SH-SY5Y (cell line): ENCODE measurements around the gene ZNF831.

Experiments
- GATA2 ChIP-seq: IDR thresholded peaks from 2 replicates; pipeline ENCODE4 v1.6.1; 2011; ENCODE audit warnings: mild to moderate bottlenecking, low read depth, low read length
- GATA3 ChIP-seq: IDR thresholded peaks from 2 replicates; pipeline ENCODE4 v1.6.1; 2011; ENCODE audit warnings: low read depth, mild to moderate bottlenecking, low read length, moderate library complexity

ZNF831 gene

DNA sequence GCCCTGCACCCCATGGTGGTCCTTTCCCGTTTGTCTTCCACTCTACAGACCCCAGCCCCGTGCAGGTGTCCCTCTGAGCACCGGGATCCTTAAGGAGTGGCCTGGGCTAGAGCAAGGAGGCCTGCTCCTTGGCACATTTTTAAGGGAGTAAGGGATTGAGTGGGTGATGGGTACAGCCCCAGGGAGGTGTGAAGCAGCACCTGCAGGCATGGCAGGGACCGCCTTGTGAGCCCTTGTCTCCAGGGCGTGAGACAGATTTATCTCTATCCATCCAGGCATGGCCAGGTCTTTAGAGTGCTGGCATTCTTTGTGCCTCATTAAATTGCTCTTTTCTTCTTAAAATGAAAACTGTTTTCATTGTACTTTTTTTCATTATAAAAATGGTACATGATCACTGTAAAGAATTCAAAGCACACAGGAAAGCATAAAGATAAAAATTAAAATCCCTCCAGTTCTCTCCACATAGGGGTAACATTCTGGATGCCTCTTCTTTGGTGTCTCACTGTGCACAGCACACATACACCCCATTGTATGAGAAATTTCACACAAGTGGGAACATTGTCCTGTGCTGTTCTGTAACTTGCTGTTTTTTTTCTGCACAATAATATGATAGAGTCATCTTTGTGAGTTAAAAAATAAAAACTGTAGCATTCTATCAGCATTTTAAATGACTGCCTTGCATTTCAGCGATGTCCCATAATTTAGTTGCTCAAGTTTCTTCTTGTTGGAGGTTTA lies 31.9 kb upstream of the ZNF831 start:
- no peak for TF ChIP-seq GATA2
- TF ChIP-seq GATA3, result no peak

DNA sequence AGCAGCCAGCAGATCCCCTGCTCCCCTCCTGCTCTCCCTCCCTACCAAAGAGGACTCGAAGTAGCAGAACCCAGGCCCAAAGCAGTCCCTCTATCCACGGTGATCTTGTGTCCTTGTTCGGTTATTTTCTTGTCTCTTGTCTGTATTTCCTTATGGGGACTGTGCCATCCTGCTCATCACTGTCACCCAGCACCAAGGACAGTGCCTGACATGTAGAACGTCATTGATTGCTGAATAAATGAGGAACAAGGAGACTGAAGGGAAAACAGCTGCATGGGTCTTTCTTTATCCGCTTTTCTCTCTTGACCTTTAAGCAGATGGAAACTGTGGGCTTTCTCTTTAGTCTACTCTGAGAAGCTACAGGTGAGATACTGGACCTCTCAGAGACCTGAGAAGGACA lies 29.4 kb upstream of the ZNF831 start:
- TF ChIP-seq GATA2 (no peak), GATA3 (no peak)

DNA sequence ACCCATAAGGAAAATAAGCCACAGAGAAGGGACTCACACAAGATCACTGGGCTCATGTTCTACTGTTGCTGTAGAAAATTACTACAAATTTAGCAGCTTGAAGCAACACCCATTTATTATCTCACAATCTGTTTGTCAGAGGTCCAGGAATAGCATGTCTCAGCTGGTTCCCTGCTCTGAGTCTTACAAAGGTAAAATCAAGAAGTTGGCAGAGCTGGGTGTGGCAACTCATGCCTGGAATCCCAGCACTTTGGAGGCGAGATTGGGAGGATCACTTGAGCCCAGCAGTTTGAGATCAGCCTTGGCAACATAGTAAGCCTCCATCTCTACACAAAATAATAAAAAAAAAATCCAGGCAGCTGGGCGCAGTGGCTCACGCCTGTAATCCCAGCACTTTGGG lies 28.5 kb upstream of the ZNF831 start:
- TF ChIP-seq GATA2 (no peak), GATA3 (no peak)

DNA sequence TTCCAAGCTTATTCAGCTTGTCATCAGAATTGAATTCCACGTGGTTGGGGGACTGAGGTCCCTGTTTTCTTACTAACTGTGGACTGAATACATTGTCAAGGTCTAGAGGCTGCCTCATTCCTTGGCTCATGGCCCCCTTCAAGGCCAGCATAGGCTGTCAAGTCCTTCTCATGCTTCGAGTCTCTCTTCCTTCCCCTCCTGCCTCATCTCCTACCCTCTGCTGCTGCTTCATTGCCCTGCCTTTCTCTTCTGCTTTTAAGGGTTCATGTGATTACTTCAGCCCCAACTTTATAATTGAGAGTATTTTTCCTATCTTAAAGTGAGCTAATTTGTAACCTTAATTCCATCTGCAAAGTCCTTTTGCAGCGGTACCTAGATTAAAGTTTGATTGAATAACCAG lies 27.6 kb upstream of the ZNF831 start:
- TF ChIP-seq GATA2 (no peak), GATA3 (no peak)

DNA sequence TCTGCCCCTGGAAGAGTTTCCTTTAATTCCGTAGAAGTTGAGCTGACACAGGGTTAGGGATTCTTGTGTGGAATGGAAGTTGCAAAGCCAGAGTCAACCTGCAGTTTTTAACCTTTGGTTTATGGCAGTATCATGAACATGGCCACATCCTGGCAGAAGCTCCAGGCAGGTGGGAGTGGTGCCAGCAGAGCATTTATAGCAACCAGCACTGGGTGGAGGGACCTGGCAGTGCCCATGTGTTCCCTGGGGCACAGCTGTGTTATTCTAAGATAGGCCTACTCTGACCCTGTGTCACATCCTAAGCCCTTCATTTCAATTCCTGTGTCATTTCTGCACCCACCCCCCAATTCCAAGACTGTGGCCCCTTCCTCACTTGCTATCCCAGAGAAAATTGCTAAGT lies 26.1 kb upstream of the ZNF831 start:
- TF ChIP-seq GATA2 (no peak), GATA3 (no peak)

DNA sequence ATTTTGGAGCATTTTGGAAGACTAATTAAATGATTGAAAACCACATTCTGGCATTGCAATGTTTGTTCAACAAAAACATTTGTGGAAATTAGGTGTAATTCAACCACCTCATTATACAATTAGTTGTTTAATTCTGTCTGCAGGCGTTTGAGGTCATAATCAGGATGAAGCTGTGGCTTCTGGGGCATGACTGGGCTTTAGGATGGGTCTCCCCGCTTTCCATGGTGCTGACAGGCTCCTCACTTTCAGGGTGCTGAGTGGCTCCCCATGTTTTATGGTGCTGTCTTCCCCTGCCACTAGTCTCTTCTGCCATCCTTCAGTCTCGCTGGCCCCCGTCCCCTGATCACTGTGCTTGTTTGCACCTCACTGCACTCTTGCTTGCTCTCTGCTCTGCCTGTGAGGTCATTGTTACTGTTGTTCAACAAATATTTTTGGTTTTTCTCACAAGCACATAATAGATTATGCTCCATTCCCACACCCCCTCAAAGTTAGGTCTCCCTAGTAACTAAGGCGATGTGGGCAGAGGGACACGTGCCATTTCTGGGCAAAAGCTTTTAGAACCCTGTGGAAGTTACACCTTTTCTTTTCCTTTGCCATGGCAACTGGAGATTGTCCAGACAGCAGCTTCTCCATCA lies 25.4 kb upstream of the ZNF831 start:
- TF ChIP-seq GATA2, result no peak
- no peak for TF ChIP-seq GATA3

DNA sequence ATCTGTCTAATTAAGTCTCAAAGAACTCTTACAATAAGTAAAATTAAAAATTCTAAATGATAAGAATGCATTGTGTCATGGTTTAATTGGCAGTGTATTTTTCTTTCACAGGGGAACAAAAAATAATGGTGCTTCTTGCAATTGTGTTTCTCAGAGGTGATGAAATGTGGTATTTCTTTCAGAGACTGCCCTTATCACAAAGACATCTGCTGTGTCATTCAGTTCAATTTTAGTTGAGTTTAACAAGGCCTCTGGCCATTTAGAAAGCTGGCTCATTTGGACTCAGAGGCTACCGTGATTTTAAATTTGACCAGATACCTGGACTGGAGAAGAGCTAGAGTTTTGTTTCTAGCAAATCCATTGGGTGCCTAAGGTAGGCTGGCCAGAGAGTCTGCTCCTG lies 23.6 kb upstream of the ZNF831 start:
- peak; percentile 54; the same call in 1 of the 2 replicates for TF ChIP-seq GATA3
- 0 out of 2 replicates have a peak, but pooled peaks have one; percentile 10 for TF ChIP-seq GATA2

DNA sequence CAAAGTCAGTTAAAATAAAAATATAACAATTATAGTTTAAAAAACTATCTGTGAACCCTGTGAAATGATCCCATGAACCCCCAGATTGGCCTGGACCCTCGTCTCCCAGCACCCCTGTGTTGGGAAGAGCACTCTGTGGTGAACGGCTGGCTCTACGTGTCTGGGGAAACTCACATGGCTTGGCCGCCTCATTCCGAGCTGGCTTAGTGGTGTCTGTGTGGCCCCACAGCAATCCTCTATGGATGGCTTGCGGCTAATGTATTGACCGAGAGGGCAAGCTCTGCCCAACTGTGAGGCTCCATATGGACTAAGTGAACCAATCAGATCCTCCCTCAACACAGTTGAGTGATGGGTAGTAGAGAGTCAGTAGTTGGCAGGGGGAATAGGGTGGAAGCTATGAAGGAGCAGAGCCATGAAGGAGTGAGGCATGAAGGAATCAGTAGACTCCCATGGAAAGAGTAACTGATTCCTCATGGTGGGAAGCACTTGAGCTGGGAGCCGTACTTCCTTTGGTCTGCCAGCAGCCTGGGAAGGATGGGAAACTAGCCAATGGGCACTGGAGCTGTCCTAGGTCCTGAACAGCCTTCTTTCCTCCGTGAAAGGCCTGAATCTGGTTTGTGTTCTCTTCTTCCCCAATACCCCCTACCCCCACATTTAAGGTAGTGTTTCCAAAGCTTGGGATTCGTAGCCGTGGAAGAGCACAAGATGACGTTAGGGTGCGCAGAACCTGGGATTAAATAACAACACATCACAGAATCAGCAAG lies 21.6 kb upstream of the ZNF831 start:
- no peak for TF ChIP-seq GATA3
- no peak for TF ChIP-seq GATA2

DNA sequence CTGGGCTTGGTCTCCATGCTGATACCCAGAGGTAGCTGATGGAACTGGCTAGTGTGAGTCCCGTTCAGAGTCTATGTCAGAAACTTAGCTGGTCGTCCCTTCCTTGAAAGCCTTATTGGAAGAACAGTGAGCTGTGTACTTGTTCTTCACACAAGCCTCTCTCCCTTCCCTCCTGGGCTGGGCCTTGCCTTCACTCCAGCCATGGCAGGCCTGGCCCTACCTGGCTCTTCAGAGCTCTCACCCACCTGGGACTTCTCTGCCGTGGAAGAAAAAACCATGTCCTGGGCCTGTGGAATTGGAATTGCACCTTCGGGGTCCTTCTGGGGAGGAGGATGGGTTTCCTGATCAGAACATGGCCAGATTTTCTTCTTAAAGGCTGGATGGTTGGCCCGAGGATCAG lies 20.3 kb upstream of the ZNF831 start:
- TF ChIP-seq GATA3, result no peak
- no peak for TF ChIP-seq GATA2

DNA sequence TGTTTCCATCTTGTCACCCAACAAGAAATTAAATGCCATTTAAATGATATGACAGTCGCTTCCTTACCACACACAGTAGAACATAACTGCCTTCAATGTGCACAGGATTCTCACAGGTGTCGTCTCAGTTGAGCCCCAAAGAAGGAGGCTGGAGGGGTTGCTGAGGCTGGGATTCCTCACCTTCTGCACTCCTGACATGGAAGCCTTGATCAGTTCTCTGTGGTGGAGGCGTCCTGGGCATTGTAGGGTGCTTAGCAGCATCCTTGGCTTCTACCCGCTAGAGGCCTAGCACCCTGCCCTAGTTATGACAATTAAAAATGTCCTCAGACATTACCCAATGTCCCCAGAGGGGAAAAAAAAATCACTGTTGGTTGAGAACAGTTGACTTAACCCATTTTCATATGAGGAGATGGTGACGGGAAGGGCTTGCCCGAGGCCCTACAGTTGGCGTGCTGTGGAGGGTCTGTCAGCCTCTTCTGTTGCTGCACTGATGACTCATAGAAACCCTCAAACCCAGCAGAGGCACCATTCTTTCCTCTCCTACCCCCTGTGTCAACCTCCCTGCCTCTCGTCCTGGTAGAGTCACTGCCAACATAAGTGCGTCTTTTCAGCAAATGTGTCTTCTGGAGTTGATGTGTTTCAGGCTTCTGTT lies 19.3 kb upstream of the ZNF831 start:
- TF ChIP-seq GATA3 (no peak), GATA2 (no peak)

DNA sequence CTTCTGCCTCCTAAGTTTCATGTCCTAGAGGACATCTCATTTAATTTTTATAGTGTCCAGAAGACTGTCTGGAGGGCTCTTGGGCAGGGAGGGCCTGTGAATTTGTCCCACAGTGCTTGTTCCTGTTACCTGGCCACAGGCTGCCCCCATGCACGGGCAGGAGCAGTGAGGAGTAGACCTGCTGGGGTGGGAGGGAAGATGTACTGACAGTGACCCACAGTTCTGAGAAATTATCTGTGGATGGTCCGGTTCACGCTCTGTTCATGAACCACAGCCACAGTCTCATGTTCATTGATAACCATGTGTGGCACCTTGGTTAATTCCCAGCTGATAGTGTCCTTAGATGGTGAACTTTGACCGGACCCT lies 18.8 kb upstream of the ZNF831 start:
- TF ChIP-seq GATA2, result no peak
- no peak for TF ChIP-seq GATA3

DNA sequence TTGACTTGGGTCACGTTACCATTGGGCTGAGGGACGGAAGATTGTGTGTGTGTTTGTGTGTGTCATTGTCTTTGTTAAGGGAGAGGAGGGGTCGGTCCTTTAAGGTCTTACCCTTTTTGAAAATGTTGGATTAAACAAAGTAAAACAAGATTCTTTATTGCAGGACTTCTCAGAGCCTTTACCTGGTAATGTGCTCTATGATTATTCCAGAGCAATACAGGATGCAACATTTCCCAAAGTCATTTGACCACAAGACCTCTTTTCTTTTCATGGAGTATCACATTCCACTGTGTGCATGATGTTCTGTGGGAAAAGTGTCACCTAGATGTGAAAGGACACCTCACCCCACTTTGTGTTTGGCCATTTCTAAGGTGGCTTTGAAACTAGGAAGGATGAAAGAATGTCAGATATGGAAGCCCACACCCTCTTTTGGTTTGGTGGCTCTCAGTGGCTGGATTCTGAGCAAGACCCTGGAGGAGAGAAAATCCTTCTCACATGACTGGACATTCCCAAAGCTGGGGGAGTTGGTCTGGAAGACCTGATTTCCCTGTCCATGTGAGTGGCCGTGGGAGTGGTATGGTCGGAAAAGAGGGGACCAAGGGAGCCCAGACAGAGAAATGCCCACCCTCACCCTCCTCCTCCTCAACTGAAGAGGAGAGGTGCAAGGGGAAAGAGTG lies 18.2 kb upstream of the ZNF831 start:
- TF ChIP-seq GATA3, result no peak
- no peak for TF ChIP-seq GATA2

DNA sequence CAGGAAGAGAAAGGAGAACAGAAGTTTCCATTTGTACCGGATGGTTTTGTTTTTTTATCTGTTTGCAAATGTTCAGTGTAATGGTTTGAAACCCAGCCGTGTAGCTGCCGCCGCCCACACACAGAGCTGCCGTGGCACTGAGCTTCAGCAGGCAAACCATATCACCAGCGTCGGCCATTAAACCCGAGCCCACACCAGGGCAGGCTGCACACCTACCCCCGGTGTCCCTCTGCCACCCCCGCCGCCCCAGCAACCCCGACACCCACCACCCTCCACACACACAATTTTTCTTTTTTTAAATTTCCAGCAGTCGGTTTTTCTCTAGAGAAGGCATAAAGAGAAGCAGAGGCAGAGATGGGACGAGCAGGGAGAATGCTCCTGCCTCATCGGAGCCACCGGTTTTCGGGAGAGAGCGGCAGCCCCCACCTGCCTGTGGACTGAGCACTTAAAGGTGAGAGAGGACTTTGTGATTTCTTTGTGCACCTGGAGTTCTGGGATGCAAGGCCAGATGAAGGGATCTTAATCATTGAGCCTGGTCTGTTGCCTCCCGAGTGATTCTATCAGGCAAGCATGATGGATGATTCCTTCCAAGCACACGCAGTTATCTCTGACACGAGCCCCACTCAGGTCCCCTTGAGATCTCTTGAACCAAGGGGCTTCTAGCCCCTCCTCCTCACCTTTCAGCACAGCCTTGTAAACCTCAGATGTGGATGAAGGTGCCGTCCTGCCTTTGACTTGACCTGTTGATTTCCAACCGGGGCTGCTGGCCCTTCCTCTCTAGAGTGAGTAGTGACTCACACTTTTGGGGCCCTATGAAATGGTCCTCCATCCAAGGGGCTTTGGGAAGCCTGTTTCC lies 17.5 kb upstream of the ZNF831 start:
- TF ChIP-seq GATA2, result no peak
- TF ChIP-seq GATA3, result no peak
